Subcutaneous abdominal adipose tissue (tissue), 5 donors: ENCODE measurements around the gene RFX2.

Source experiments
- H3K27ac ChIP-seq: one replicate; pipeline ENCODE4 v1.7.0; 2013; ENCODE audit warnings: low read depth, mild to moderate bottlenecking, inconsistent platforms, low read length, moderate library complexity
- H3K27me3 ChIP-seq, 5 donors: one replicate each; pipeline ENCODE4 v1.7.0; 2013; ENCODE audit warnings: low read length in 5 of 5, inconsistent platforms in 1 of 5; ENCODE audit not compliant: control insufficient read depth in 5 of 5, insufficient read depth in 4 of 5
- H3K36me3 ChIP-seq, 5 donors: one replicate each; pipeline ENCODE4 v1.7.0; 2013; ENCODE audit warnings: low read length in 5 of 5; ENCODE audit not compliant: control insufficient read depth in 5 of 5, insufficient read depth in 5 of 5
- H3K4me1 ChIP-seq, 5 donors: one replicate each; pipeline ENCODE4 v1.7.0; 2013; ENCODE audit warnings: low read length in 5 of 5, mild to moderate bottlenecking in 3 of 5, moderate library complexity in 1 of 5; ENCODE audit not compliant: control insufficient read depth in 5 of 5, insufficient read depth in 5 of 5
- H3K4me3 ChIP-seq, 5 donors: one replicate each; pipeline ENCODE4 v1.7.0; 2013; ENCODE audit warnings: low read length in 5 of 5, low read depth in 1 of 5
- H3K9ac ChIP-seq, 5 donors: one replicate each; pipeline ENCODE4 v1.7.0; 2013; ENCODE audit warnings: low read length in 5 of 5, mild to moderate bottlenecking in 4 of 5, moderate library complexity in 3 of 5
- H3K9me3 ChIP-seq, 5 donors: one replicate each; pipeline ENCODE4 v1.7.0; 2013; ENCODE audit warnings: low read length in 5 of 5; ENCODE audit not compliant: control insufficient read depth in 5 of 5
- donor health status: healthy.
- donor health status: healthy.
- donor health status: healthy.
- donor health status: healthy.
- donor health status: healthy.

Gene RFX2

DNA sequence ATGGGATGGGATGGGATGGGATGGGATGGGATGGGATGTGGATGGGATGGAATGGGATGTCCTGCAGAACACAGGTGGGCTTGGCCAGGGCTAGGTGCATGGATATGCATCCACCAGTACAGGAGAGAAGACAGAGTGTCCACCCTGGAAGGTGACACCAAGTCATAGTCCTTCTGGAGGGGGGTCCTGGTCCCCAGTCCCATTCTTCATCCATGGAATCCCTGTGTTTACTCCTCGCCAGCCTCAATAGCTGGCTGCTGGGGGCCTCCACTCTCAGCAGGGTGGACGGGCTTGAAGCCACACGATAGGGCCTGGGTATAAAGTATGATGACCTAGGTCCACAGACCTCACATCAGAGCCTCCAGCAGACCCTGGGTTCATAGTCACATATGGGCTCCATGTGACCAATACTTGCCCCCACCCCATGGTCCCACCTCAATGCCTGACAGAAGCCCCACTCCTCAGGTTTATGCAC, 40.1 kb downstream of the RFX2 start:
- Histone ChIP-seq H3K9ac (no peak overlapping the region), H3K4me1 (peaks cover 12 to 59% (median 48%) of the 10 kb centered on the region in 5 donors), H3K9me3 (no peaks in the 10 kb centered on the region), H3K27me3 (no peaks in the 10 kb centered on the region), H3K4me3 (no peak overlapping the region), H3K27ac (no peak overlapping the region), H3K36me3 (no peaks in the 10 kb centered on the region)

DNA sequence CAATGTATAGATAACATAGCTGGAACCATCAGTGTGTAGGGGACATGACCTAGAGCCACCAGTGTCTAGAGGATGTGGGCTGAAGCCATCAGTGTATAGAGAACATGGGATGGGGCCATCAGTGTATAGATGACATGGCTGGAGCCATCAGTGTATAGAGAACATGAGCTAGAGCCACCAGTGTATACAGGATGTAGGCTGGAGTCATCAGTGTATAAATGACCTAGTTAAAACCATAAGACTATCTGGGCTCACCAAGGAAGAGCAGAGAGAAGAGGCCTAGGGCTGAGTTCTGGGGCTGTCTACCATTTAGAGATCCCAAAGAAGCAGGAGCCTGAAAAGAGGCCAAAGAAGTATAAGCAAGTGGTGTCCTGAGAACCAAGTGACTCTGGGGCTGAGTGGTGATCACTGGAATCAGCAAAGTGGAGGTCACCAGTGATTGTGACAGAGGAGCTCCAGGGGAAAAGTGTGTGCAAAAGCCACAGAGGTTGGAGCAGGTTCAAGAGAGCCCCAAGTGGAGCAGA, 41.0 kb downstream of the RFX2 start:
- H3K4me1 ChIP-seq, result peaks cover 12 to 53% (median 45%) of the 10 kb centered on the region in 5 donors
- H3K27ac ChIP-seq, result no peak overlapping the region

DNA sequence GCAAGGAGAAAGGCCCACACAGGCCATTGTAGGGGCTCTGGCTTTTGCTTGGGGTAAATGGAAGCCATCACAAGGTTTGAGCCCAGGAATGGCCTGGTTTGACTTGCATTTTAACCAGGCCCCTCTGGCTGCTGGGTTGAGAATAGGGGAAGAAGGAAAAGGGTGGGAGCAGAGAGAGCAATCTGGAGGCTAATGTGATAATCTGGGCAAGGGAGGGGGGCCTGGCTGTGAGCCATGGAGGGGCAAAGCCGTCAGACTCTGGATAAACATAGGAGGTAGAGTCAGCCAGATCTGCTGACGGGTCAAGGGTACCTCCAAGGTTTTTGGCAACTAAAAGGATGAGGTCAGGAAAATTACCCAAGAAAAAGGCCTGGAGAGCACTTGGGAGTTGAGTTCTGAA, 41.6 kb downstream of the RFX2 start:
- no peak overlapping the region for H3K4me3 ChIP-seq
- no peaks in the 10 kb centered on the region for H3K27me3 ChIP-seq
- H3K4me1 ChIP-seq, result peaks cover 12 to 59% (median 45%) of the 10 kb centered on the region in 5 donors
- H3K27ac ChIP-seq, result no peak overlapping the region
- no peak overlapping the region for H3K9ac ChIP-seq
- no peaks in the 10 kb centered on the region for H3K9me3 ChIP-seq
- peaks cover 0 to 2% (median 0%) of the 10 kb centered on the region in 5 donors for H3K36me3 ChIP-seq

More for the DNA sequence above, 41.0 kb downstream of the RFX2 start:
- Histone ChIP-seq H3K4me3 (no peak overlapping the region), H3K27me3 (no peaks in the 10 kb centered on the region), H3K36me3 (peaks cover 0 to 2% (median 0%) of the 10 kb centered on the region in 5 donors), H3K9me3 (no peaks in the 10 kb centered on the region), H3K9ac (no peak overlapping the region)

DNA sequence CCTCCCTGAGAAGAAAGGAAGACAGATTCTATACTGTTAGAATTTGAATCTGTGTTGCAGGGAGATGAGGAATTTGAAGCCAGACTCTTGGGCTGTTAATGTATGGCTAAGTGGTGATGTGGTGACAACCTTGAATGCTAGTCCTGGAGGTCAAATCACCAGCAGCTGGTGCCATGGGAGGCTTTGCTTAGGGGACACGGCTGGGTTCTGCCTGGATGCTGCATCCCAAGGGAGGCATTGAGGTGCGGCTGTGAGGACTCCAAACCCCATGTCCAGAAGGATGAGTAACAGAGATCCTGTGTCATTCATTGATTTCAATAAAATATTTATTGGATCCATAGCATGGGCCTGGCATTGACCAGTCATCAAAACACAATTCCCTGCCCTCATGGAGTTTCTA, 42.3 kb downstream of the RFX2 start:
- Histone ChIP-seq H3K9ac (peak overlapping the region in 1 of 5 donors; percentile 70), H3K4me1 (peaks cover 12 to 63% (median 46%) of the 10 kb centered on the region in 5 donors), H3K36me3 (peaks cover 0 to 2% (median 0%) of the 10 kb centered on the region in 5 donors), H3K27me3 (no peaks in the 10 kb centered on the region), H3K4me3 (peak overlapping the region in 1 of 5 donors; percentile 37), H3K27ac (peak overlapping the region; percentile 89), H3K9me3 (no peaks in the 10 kb centered on the region)

DNA sequence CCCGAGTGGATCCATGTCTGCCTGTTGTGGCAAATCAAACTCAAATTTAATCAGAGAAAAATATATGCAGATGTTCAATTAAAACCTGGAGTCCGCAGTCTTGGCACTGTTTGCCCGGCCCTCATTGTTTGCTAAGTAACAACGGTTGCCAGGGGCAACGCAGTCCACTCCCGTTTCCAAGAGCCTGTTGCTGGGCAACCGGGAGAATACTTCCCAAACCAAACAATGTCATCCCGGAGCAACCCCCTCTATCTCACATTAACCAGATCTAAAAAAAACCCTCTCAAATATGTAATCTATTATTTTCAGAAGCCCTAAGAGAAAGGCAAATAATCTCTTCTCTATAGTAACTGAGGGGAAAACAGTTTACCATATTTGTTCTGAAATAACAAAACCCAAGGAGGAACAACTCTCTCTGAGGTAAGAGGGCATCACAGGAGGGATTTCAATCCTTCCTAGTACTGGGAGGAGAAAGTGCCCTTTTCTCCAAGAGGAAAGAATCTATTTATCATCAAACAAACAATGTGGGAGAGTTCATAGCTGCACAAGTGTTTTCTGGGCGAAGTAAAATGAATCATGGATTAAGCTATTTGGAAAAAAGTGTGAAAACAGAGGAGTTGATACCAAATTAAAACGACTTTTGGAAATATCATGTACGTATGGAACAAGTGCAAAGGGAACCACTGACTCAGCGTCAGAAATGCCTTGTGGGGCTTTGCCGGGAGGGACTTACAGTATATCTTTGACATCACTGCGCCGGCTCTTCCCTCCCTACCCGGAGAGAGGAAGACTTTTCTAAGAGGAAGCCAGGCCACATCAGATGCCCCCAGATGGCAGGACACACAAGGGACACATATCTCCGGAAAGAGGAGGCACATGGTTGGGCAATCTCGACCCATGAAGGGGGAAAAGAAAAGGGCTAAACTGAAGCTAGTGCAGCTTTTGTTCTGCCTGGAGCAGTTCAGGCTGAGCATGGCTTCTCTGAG, 43.3 kb downstream of the RFX2 start:
- Histone ChIP-seq H3K4me1 (peaks cover 17 to 74% (median 54%) of the 10 kb centered on the region in 5 donors), H3K27me3 (no peaks in the 10 kb centered on the region), H3K27ac (peak overlapping the region; percentile 89), H3K4me3 (peak overlapping the region in 3 of 5 donors; percentile 32 to 46 (median 37)), H3K36me3 (peaks cover 0 to 2% (median 0%) of the 10 kb centered on the region in 5 donors), H3K9ac (peak overlapping the region in 4 of 5 donors; percentile 4 to 70 (median 50)), H3K9me3 (no peaks in the 10 kb centered on the region)

DNA sequence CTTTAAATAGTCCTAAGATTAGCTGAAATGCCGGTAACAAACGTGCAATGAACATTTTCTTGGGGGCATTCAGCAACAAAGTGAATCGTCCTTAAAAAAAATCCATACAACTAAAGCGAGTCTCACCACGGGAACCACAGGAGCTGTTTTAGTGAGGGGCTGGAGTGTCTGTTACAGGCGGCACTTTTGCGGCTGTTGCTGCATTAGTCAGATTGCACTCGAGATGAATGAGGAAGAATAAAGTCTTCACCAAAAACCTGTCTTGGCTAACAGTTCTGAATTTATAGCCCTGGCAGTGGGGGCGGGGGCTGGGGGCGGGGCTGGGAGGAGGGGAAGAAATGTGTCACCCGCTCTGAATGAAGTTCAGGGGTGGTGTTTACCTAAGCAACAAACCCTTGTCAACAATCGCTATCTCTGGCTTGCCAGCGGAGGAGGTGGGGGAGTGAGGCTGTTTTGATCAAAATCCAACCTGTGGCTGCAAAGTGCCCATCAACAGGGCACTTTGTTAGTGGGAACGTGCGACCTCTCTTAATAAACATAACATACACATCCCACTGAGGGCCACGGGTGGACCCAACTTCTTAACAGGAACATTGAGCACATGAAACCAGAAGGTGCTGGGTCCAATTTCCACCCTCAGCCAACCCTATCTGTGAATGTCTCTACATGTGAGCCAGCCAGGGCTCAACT, 44.5 kb downstream of the RFX2 start:
- Histone ChIP-seq H3K36me3 (peaks cover 0 to 2% (median 0%) of the 10 kb centered on the region in 5 donors), H3K27ac (peak overlapping the region; percentile 89), H3K4me1 (peaks cover 17 to 83% (median 63%) of the 10 kb centered on the region in 5 donors), H3K27me3 (no peaks in the 10 kb centered on the region), H3K9me3 (no peaks in the 10 kb centered on the region), H3K9ac (peak overlapping the region in 2 of 5 donors; percentile 19 to 70), H3K4me3 (peak overlapping the region in 3 of 5 donors; percentile 5 to 17 (median 15))

DNA sequence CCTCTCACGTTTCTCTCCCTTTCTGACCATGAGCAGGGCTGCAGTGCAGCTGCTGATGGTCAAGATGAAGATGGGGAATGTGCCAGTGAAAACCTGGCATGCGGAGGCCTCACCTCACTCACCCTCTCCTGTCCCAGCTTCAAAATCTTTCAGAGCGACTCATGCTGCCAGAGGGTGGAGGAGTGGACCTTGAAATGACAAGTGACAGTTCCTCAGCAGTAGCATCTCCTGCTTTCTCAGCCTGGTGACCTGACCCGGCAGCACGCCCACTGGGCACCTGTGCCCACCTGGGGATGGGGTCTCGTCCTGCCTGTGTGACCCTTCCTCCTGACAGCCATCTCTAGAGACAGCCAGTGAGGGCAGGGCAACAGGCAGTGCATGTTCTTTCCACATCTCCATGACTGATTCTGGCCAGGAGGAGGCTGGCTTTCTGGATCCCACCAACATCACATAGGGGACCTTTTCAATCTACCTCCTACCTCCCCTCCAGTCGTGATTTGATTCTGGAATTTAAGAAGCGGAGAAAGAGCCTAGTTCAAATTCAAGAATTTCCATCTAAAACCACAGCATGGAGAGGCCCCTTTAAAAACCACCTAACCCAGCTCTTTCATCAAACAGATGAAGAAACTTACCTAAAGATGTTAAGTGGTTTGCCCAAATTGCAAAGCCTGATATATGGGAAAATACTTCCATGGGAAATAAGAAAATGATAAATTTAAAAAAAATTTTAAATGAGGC, 45.8 kb downstream of the RFX2 start:
- Histone ChIP-seq H3K27ac (no peak overlapping the region), H3K4me3 (no peak overlapping the region), H3K27me3 (no peaks in the 10 kb centered on the region), H3K36me3 (peaks cover 0 to 2% (median 0%) of the 10 kb centered on the region in 5 donors), H3K9ac (no peak overlapping the region), H3K4me1 (peaks cover 17 to 88% (median 74%) of the 10 kb centered on the region in 5 donors), H3K9me3 (peaks cover 0 to 2% (median 0%) of the 10 kb centered on the region in 5 donors)

DNA sequence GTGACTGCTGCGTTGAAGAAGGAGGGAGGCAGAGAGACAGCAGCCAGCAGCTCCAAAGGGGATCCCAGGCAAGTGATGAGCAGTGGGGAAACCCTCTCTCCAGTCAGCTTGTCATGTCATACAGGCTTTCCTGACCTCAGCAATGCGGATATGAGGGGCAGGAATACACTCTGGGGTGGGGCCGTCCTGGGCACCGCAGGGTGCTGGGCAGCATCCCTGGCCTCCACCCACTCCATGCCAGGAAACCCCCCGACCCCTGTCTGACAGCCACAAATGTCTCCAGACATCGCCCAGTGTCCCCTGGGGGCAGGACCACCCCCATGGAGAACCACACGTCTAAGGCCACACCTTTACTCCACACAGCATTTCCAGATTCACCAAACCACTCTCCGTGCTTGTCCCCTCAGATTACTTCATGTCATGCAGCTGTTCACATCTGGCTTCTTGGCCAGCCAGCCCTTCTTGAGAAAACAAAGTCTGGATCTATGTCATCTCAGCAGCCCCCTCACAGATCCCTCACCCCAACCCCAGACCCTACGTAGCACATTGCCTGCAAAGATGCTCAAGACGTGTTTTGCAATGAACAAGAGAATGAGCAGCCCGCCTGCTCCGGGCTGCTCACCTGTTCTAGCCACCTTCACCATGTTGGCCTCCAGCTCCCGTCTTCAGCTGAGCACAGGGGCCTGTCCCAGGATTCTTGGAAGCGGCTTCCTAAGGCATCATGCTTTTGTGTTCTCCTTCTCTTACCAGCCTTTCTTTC, 46.5 kb downstream of the RFX2 start:
- peaks cover 17 to 88% (median 78%) of the 10 kb centered on the region in 5 donors for H3K4me1 ChIP-seq
- peak overlapping the region in 1 of 5 donors; percentile 15 for H3K9ac ChIP-seq
- H3K9me3 ChIP-seq, result peaks cover 0 to 3% (median 0%) of the 10 kb centered on the region in 5 donors
- peak overlapping the region in 3 of 5 donors; percentile 35 to 42 (median 36) for H3K4me3 ChIP-seq
- no peak overlapping the region for H3K27ac ChIP-seq
- H3K27me3 ChIP-seq, result no peaks in the 10 kb centered on the region
- H3K36me3 ChIP-seq, result peaks cover 0 to 2% (median 0%) of the 10 kb centered on the region in 5 donors
